Hippocampal formation (tissue), 2 donors: ENCODE measurements around the gene RAB6B.
A peak's percentile ranks its signal among the peaks of the same experiment; 100 is the strongest.

Experiments
- DNase-seq, 2 donors: peaks; one replicate each; lab custom pipeline; 2025; lab: John Stamatoyannopoulos, UW

RAB6B gene

GRCh38 chr3:133930341-133930933 lies 34.8 kb upstream of the RAB6B start:
- peak in 1 of 2 donors; percentile 77 for DNase-seq

- no peak for DNase-seq
Measured at GRCh38 chr3:133928903-133929607, 33.4 kb upstream of the RAB6B start.

GRCh38 chr3:133928136-133928893 lies 32.6 kb upstream of the RAB6B start:
- DNase-seq: no peak

DNA sequence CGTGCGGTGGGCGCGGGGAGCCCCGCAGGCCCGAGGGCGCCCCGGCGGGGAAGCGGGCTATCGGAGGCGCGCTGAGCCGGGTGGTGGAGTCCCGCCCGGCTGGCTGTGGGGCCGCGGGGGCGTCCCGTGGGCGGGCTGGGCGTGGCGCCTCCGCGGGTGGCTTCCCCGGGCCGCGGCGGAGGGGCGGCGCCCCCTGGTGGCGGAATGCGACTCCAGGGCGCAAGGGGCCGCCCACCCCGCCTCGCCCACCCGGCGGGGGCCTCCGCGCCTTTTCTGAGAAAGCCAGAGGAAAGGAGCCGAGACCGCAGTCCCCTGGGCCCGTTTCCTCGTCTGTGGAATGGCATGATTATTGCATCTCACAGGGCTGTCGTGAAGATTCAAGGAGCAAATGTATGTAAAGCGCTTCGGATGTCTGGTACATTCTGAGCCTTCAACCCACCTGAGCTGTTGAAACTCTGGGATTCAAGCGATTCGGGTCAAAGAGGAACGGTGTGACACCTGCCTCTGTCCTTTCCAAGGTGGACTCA lies 31.9 kb upstream of the RAB6B start:
- peak in 1 of 2 donors; percentile 26 for DNase-seq

- no peak for DNase-seq
Measured at GRCh38 chr3:133926736-133927539, 31.3 kb upstream of the RAB6B start.

GRCh38 chr3:133925960-133926735 lies 30.5 kb upstream of the RAB6B start:
- DNase-seq: no peak

- DNase-seq: no peak
Measured at GRCh38 chr3:133924041-133924440, 28.4 kb upstream of the RAB6B start.

DNA sequence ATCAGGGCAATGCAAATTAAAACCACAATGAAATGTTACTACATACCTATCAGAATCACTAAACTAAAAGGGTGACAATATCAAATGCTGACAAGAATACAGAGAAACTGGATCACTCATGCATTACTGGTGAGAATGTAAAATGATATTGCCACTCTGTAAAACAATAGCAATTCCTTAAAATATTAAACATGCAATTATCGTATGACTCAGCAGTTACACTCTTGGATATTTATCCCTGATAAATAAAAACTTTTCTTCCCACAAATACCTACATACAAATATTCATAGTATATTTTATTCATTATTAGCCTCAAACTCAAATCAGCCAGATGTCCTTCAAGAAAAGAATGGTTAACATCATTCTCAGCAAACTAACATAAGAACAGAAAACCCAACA lies 25.9 kb upstream of the RAB6B start:
- no peak for DNase-seq

DNA sequence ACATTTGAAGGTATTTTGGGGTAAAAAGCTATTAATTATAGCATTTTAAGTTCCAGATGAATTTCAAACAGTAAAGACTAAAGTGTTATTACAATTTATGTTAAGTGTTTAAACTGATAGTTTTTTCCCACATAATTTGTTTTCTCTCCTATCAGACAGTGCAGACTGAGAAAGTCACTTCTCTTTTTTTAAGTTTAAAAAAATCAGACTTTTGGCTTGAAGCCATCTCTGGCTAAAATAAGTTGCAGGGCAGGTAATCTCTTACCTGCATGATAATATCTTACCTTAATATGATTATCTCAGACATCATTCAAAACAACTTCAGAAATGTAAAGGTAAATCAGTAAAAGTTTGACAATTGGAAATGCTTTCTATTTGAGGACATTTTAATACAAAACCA lies 21.5 kb upstream of the RAB6B start:
- DNase-seq: no peak

DNA sequence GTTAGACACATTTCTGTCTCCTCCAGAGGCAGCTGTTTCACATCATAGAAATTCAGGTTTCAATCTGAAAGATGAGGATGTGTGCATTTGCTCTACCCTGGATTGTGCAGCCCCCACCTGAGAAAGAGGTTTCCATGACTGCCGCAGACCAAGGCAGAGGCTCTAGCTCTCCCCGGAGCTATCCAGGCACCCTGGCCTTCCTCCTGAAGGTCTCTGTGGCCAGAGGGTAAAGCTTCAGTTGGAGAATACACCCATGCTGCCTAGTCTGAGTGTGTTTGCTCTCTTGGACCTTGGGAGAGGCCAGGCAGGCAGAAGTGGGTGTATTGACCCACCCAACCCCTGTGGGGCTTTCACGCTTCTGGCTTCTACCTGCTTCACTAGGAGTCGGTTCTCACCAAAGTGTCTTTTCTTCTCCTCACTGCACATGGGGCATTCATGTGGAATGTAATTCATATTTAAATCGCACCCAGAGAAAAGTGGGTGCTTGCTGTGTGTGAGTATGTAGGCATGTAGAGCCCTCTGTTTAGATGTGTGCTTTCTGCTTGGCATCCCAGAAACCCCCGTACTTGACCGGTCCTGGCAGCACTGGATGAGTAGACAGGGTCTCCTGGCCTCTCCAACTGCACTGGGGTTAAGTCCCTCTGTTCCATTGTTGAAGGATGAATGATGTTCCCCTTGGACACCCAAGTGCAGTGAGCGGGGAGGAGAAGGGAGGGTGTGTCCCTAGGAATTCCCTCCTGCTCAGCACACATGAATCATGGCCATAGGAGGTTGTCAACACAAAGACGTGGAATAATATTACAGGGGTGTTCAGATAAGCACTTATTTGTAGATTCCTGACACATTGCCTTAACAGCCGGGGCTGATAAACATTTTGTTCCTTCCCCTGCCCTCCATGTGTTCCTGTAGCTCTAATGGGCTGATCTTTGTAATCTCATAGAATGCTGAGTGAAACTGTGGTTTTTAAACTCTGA lies 20.3 kb upstream of the RAB6B start:
- no peak for DNase-seq

DNA sequence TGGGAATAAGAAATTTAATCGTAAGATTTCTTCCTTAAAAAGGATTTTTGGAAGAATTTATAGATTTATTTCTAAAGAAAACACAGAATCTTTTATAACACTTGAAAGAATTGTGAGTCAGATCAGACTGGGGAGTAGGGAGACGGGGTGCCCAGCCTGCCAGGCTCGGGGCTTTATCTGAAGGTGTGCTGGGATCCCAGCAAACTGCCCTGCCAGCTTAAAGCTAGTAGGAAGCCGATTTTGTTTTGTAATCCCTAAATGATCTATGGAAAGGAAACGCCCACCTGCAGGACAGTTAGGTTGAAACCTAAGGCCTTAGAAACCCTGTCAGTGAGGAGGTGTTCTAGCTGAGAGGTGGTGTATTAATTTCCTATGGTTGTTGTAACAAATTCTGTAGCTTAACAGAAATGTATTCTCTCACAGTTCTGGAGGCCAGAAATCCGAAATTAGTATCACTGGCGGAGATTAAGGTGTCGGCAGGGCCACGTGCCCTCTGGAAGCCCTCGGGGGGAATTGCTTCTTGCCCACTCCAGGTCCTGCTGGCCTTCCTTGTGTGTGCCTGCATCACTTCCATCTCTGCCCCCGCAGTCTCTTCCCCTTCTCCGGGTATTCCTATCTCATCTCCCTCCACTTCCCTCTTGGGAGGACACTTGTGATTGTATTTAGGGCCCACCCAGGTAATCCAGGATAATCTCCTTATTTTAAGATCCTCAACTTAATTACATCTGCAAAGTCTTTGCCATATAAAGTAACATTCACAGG lies 19.3 kb upstream of the RAB6B start:
- no peak for DNase-seq

DNA sequence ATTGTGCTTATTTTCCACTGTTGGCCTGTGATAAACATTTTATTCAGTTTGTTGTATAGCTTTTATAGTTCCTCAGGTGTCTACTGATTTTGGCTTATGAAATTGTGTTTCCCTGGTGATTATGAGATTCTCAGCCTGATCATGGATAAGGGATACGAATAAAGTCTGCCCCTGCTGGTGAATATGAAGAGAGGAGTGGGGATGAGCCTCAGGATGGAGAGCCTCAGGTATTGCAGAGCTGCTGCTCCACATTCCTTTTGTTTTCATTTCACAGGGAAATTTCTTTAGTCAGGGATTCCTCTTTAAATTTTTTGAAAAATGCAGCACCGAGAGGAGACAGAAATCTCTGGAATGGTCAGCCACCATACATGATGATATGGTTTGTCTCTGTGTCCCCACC lies 14.7 kb upstream of the RAB6B start:
- no peak for DNase-seq

DNA sequence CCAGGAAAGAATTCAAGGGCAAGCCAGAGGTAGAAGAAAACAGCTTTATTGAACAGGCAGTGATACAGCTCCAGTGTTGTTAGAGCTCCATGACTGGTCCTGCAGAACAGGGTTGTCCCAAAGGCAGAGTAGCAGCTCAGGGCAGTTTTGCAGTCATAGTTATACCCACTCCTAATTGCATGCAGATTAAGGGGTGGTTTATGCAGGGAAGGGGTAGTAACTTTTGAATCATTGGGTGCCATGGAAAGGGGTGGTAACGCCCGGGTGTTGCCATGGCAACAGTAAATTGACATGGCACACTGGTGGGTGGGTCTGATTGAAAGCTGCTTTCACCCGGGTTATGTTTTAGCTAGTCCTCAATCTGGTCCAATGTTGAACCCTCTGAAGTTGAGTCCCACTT lies 9.7 kb upstream of the RAB6B start:
- DNase-seq: no peak

GRCh38 chr3:133901847-133902246 lies 6.2 kb upstream of the RAB6B start:
- DNase-seq: no peak

- no peak for DNase-seq
Measured at GRCh38 chr3:133901083-133901482, 5.4 kb upstream of the RAB6B start.

GRCh38 chr3:133899311-133899710 lies 3.6 kb upstream of the RAB6B start:
- no peak for DNase-seq

- no peak for DNase-seq
Measured at GRCh38 chr3:133897547-133897946, 1.9 kb upstream of the RAB6B start.

DNA sequence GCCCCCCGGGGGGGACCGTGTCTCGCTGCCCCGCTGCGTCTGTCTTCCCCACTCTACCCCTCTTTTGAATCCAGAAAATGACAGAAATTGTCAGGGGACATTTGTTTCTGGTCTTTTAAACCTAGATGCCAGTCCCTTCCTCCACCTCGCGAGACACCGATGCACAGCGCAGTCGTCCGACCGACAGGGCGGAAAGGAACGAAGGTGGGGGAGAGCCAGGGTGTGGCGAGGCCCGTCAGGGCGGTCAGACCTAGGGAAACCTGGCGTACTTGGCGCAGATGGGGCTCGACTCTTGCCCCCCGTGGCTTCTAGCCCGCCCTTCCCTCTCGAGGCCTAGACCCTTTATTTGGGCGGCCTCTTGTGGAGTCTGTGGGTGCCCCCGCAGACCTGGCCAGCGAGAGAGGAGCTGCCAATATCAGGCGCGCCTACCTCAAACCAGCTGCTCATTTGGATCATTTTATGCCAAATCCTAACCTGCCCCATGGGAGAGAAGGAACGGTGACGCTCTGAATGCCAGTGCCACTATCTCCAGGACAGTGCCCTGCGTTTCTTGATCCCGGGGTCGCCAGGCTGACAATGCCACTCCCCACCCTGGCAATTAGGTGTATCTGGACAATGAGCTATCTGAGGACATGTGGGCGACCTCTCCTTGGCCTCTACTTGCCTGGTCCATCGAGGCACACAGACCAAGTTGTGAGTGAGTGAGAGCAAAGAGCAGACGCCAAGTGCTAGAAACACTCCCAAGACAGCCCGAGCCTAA lies 500 bp upstream of the RAB6B start:
- peak in 1 of 2 donors; percentile 31 for DNase-seq
